ENCODE results near the gene BCL6.

DNA sequence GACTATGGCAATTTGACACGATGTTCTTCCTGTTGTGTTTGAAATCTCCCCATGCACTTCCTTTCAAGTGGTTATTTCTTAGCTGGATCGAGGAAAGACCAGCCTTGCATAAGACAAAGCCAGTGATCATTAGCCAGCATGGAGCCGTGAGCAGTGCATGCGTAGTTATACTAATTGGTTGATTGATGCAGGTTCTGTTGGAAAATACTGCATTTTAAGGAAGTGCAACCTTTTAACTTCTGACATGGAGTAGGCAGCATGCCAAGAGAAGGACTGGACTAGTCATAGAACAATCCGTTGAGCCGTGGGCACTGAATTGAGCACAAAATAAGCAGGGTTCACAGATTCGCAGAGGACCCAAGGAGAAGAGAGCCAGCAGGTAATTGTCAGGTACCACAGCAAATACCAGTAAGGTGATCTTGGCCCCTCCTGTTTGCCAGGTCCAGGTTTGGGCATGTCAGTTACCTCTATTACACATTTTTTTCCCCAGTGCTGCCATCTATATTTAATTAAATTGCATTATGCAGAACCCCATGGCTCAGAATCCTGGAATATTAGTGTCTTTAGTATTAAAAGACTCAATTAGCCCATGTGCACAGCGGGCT is 29.0 kb upstream of the BCL6 start:
- TF ChIP-seq, protein P1, sequence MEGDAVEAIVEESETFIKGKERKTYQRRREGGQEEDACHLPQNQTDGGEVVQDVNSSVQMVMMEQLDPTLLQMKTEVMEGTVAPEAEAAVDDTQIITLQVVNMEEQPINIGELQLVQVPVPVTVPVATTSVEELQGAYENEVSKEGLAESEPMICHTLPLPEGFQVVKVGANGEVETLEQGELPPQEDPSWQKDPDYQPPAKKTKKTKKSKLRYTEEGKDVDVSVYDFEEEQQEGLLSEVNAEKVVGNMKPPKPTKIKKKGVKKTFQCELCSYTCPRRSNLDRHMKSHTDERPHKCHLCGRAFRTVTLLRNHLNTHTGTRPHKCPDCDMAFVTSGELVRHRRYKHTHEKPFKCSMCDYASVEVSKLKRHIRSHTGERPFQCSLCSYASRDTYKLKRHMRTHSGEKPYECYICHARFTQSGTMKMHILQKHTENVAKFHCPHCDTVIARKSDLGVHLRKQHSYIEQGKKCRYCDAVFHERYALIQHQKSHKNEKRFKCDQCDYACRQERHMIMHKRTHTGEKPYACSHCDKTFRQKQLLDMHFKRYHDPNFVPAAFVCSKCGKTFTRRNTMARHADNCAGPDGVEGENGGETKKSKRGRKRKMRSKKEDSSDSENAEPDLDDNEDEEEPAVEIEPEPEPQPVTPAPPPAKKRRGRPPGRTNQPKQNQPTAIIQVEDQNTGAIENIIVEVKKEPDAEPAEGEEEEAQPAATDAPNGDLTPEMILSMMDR (conservative IDR thresholded peaks at IDR 0.05) = no peak
- TF ChIP-seq ZFX (IDR thresholded peaks at IDR 0.05) = no peak
